HG03571 (cell line): ENCODE data around the gene FBLN7.
"Not testable (repeated sequence)": the region's sequence is repeated elsewhere in the genome, so short reads cannot be mapped to it uniquely, and the experiment has no call there.

ENCODE experiments used
- ATAC-seq: cut with Tn5 transposase; IDR thresholded peaks from one replicate; pipeline ENCODE4 v1.9.1; 2021; ENCODE audit not compliant: unreplicated experiment

The FBLN7 gene

DNA sequence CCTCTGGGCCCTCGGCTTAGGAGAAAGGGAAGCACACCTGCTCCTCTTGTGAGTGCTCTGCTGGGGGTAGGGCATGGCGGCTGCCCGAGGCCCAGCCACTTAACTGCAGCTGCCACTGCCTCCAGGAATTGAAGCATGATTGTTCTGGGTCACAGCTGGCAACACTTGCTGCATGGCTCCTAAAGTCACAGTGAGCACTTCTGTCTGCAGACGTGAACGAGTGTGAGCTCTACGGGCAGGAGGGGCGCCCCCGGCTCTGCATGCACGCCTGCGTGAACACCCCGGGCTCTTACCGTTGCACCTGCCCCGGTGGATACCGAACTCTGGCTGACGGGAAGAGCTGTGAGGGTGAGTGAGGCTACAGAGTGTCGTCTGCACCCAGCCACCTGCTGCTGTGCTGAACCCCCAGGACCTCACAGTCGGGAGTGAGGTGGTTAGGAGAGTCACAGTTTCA lies 44.4 kb downstream of the FBLN7 start:
- no peak for ATAC-seq

DNA sequence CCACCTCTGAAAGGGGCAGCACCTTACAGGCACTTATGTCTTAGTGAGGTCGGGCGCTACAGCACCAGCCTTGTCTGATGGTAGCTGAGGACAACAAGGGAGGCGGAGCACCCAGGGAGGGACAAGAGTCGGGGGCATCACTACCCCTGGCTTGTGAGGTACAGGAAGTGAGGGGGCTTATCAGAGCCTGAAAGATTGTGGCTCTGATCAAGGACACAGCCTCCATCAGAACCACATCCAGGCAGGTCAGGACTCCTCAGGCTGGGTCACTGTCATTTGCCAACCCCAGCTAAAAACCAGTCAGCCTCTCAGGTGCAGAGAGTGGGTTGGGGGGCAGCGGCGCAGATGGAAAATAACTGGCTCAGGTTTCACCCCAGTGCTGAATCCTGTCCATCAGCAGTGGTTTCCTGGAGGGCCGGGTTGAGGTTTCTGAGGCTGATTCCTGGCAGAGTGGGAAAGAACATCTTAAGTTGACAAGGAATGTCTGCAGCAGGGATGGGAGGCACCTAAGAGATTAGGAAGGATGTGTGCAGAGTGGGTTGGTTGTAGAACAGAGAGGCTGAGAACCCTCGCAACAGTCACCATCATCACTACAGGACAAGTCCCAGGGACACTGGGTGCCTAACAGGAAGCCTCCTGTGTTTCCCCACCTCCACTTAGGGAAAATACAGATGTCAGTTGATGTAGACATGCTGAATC lies 45.3 kb downstream of the FBLN7 start:
- ATAC-seq = no peak

DNA sequence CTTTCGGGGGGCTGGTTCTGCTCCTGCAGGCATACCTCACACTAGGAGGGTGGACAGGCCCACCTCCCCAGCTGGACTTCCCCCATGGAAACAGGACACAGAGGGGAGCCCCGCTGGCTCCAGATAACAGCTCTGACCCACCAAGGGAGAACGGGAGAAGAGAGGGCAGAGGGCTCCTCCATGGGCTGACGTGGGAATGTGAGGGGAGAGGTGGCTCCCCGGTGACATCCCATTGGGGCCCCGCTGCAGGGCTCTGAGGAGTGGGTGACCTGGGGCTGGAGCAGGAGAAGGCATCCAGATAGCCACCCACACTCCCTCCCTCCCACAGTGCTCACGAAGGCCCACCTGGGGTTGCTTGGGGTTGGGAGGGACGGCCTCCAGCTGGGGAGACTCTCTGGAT lies 45.9 kb downstream of the FBLN7 start:
- no peak for ATAC-seq

DNA sequence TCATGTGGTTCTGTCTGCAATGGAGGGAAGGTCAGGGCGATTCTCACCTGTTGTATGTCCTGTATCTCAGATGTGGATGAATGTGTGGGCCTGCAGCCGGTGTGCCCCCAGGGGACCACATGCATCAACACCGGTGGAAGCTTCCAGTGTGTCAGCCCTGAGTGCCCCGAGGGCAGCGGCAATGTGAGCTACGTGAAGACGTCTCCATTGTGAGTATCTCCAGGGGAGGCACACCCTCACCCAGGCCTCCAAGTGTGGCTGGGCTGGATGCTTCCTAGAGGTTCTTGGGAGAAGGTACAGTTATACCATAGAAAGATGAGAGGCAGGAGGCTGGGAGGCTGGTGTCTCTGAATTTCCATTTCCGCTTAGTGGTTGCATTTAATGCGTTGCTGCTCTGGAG lies 46.9 kb downstream of the FBLN7 start:
- ATAC-seq = no peak

DNA sequence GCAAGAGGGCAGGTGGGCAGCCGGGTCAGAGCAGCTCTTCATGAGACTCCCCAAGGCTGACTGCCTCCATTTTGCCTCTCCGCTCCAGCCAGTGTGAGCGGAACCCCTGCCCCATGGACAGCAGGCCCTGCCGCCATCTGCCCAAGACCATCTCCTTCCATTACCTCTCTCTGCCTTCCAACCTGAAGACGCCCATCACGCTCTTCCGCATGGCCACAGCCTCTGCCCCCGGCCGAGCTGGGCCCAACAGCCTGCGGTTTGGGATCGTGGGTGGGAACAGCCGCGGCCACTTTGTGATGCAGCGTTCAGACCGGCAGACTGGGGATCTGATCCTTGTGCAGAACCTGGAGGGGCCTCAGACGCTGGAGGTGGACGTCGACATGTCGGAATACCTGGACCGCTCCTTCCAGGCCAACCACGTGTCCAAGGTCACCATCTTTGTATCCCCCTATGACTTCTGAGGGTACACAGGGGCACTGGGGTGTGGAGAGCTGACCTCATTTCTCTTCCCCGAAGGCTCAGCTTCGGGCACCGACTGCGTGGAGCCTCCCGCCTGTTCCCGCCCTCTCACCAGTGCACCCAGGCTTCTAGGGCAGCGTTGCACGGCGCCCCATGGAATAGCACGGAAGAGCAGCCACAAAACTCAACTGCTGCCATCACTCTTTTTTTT lies 49.0 kb downstream of the FBLN7 start:
- no peak for ATAC-seq

DNA sequence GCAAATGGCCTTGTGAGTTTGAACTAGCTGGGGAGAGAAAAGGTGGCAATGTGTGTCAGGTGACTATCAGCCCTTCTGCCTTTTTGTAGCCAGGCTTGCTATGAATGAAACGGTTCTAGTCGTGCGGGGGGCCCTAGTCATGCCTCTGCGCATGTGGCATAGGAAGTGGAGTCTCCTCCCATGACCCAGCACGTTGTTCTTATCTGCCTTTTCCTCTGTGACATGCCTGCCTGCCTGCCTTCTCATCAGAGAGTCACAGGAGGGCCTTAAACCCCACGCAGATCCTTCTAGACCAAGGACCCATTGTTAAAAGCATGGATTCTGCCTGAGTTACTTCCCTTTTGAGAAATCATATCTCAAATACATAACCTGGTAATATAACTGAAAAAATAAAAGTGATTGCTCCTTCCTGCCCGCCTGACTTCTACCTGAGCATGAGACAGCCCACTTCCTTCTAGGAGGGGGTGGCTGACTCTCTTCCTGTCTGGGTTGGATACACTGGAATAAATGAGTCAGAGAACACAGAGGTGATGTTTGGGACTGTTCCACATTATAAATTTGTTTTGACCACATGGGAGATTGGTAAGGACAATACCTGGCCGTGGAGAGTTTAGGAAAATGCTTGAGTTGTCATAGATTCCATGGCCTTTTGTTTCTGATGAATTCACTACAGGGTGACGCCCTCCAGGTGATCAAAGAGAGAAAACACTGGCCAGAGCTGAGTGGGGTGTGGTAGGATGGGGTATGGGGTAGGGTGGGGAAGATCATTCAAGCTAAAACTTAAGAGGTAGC lies 49.8 kb downstream of the FBLN7 start:
- ATAC-seq = no peak

DNA sequence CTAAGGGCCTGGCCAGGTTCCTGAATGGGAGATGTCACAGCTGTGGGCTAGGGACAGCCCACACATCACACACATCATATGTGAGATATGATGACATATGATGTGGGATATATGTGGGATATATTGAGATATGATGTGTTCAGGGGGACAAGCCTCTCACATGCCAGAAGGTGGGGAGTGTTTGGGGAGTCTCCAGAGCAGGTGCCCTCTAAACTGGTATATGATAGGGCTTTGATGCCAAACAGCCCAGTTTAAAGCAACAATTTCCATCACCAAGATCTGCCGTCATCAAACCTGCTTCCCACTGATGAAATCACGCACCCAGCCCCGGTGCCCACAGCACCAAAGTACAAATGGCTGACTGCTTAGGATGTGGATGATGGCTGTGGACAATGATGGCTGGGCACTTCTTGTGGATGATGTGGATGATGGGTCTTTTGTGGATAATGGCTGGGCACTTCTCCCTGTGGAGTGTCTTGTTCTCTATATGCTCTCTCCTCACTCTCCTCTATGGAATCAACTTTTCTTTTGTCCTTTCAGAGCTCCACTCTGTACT lies 50.9 kb downstream of the FBLN7 start:
- ATAC-seq = no peak

DNA sequence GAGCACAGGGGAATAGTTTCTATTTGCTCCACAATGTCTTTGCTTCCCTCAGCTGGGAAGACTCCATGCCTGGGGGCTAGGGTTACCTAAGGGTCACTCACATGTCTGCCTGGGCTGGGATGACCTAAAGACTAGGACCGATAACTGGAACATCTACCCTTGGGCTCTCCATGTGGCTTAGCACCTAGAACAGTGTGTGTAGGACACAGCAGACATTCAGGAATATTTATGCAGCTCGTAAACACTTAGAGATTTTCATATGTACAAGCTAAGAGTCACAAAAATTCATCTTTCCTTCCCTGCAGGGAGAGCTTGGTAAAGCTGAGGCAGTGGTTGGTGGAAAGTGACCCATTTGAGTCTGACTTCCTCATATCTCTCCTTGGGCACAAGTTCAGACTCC lies 55.8 kb downstream of the FBLN7 start:
- ATAC-seq = no peak

DNA sequence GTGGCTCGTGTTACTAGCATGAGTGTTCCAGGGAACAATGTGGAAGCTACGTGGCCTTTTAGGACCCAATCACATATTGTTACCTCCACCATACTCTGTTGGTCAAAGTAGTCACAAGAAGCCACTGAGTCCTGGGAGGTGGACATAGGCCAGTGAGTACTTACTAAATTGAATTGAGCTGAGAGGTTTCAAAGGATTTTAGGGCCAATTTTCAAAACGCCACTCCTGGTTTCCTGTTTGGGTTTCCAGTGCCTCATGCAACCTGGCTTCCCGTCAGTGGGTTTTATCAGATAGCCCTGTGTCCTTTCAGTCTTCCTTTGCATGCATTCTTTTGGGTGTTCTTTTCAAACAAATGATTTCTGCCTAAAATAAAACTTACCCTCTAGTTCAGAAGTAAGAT lies 56.3 kb downstream of the FBLN7 start:
- ATAC-seq = no peak

DNA sequence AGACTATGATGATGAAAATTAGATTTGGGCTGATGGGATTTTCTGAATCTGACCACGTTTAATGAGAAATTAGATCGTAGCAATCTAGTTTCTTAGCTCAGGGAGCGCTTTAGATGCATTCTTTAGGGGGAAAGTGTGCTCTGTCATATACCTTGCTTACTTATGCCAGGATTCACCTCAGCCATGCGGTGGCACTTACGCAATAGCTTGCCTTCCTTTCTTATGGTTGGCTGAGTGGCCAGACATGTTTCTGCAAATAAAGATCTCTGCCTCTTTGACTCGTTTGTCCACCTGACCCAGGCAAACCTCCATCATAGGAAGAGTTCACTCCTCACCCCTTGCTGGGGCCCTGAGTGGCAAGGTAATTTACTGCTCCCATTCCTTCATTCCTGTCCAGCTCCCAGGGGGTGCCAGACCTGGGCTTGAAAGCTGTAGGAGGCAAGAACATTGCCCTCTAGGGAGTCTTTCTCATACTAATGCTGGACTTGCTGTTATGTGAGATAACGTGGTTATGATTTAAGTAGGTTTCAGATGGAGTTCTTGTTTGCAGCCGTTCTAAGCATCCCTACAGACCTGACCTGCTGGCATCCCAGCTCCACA lies 57.1 kb downstream of the FBLN7 start:
- ATAC-seq = no peak

DNA sequence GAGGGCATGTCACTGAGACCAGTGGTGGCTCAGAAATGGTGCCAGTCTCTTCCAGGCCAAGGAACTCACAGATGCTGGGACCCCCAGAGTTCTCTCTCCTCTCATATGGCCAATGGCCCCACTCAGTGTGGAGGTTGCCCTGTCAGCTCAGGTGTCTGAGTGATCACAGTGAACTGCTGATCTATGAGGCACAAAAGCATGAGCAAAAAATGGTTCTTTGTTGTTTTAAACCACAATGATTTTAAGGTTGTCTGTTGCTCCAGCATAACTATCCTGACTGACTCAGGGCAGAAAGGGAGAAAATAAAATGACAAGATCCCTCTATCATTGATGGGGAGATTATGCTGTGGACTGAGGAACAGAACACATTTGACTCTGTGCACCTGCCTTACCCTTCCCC lies 57.8 kb downstream of the FBLN7 start:
- ATAC-seq = no peak

DNA sequence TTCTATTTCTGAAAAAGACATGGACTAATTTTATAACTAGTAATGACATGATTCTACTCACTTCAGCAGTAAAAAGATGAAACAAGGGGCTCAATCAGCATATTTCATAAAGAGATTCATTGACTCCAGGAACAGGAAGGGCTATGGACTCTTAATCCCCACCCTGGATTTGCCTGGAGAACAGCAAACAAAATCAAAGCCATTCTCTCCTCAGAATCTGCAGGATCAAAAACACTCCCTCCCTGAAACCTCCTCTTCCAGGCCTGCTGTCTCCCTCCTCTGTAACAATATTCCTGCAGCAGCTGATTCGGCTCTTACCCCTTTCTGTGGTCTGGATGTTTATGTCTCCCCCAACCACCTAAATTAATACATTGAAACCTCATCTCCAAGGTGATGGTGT lies 59.7 kb downstream of the FBLN7 start:
- ATAC-seq = no peak

DNA sequence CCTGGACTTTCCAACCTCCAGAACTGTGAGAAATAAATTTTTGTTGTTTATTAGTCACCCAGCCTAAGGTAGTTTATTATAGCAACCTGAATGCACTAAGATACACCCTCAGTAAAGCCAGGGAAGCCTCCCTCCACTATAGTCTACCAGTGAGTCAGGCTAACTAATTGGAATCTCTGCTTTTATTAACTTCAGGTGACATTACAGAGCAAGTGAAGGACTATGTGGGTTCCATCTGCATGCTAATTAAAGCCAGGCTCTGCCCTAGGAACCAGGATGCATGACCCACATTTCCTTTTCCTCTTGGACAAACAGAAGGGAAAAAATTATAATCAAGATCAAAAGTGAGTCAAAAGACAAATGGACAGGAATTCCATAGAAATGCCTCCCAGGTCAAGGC lies 60.6 kb downstream of the FBLN7 start:
- ATAC-seq = no peak

DNA sequence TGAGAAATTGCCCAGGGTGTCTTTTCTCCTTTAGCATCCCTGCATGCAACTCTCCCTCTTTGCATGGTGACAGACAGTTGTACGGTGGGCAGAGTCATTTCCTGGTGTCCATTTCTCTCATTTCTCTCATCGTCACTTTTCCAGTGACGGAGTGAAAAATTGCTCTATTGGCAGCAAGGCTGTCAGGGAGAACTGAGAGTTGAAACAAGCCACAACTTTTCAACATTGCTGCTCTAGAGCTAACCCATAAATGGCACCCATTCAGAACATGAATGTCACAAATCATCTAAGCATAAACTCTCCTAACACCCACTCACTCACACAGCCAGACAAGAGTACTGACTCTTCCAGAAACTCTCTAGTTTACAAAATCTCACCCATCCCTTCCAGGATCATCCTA lies 61.0 kb downstream of the FBLN7 start:
- no peak for ATAC-seq

DNA sequence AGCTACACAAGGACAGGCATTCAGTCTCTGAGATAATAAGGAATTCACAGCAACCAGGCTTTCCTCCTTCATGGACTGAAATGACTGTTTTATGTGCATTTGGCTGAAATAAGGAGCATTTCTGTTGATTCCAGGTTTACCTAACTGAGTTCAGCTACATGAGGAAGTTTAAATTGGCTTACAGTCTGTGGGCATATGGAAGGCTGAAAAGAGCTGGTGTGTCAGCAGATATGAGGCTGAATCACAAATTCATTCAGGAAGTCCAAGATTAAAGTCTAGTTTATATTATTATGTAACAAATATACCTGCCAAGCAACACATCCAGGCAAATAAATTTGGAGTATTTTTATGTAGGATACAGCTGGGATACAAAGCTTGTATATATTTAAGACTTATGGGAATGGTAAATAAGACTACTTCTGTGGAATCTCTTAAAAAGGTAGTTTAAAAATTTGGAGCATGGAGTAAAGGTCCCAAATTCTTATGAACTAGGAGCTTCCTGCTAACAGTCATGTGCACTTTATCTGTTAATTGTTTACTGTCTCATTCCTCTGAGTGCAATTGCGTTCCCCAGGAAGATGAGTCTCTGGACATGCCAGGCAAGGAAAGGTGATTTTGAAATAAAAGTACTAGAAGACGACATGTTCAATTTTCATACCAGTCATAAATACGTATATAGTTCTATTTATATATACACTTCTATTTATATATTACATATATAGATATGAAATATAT lies 63.7 kb downstream of the FBLN7 start:
- no peak for ATAC-seq

DNA sequence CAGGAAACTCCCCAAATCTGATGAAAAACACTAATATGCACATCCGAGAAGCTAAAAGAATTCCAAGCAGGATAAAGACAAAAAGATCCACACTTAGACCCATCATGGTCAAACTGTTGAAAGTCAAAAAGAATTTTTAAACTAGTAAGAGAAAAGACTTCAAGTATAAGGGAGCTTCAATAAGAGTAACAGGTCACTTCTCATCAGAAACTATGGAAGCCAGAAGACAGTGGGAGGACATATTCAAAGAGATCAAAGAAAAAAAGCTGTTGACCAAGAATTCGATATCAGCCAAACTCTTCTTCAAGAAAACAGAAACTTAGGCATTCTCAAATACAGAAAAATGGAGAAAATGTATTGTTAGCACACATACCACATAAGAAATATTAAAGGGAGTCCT lies 66.2 kb downstream of the FBLN7 start:
- ATAC-seq = no peak

DNA sequence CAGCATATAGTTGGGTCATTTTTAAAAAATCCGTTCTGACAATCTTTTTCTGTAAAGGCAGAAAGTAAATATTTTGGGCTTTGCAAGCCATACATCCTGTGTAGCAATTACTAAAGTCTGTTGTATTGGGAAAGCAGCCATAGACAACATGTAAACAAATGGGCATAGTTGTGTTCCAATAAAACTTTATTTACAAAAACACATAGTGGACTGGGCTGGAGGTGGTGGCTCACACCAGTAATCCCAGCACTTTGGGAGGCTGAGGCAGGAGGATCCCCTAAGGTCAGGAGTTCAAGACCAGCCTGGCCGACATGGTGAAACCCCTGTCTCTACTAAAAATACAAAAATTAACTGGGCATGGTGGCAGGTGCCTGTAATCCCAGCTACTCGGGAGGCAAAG lies 69.7 kb downstream of the FBLN7 start:
- ATAC-seq = not testable (repeated sequence)

DNA sequence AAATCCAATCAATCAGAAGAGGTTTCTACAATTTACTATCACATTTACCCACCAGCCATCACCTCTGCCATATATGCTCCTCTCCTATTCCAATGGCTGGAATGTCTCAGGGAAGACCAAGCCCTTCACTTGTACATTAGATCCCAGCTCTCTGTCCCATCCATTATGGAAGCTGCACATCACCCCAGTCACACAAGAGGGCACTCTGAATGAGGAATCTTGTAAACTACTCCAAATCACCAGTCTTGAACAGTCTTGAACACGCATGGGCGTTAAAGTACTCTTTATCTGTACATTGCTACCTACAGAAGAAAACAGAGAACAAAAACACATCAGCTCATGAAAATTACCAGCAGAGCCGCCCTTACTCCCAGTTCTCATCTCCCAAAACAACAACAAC lies 78.0 kb downstream of the FBLN7 start:
- ATAC-seq = no peak

DNA sequence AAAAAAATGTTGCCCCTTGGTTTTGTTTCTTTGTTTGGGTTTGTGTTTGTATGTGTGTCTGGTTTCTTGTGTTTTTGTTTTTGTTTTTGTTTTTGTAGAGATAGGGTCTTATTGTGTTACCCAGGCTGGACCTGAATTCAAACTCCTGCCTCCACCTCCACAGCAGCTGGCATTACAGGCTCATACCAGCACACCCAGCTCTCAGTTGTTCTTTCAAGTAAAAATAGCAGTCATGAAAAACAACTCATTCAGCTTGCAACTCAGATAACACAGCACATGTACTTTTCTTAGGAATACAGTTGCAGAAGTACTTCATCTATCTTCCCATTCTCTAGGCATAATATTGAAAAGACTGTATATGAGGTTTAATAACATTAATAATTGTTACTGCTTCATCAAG lies 79.7 kb downstream of the FBLN7 start:
- no peak for ATAC-seq

DNA sequence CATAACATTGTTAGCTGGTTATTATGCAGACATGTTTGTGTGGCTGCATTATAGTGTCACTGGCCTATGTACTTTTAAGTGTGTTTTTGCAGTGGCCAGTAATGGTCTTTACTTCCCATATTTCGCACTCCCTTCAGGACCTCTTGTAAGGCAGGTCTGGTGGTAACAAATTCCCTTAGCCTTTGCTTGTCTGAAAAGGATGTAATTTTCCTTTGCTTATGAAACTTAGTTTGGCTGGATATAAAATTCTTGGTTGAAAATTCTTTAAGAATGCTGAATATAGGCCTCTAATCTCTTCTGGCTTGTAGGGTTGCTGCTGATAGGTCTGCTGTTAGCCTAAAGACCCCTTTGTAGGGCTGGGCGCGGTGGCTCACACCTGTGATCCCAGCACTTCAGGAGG lies 82.0 kb downstream of the FBLN7 start:
- no peak for ATAC-seq

DNA sequence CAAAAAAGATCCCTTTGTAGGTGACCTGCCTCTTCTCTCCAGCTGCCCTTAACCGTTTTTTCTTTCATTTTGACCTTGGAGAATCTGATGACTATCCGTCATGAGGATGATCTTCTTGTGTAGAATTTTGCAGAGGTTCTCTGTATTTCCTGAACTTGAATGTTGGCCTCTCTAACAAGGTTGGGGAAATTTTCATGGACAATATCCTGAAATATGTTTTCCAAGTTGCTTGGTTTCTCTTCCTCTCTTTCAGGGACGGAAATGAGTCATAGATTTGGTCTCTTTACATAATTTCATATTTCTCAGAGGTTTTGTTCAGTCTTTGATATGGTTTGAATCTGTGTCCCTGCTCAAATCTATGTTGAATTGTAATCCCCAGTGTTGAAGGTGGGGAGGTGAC lies 82.6 kb downstream of the FBLN7 start:
- ATAC-seq = no peak
